K562 (cell line): Measurements from ENCODE around the gene TRMT1L. TPM values are rescaled to one million over a fixed set of nuclear protein-coding genes. Genes with fewer than 3 reads are reported as not detected.

Experiments used
- CBFA2T2 ChIP-seq: fragments of 450-650 bp; conservative IDR thresholded peaks from 2 replicates; pipeline ENCODE4 v1.6.1; 2017; ENCODE audit warnings: mild to moderate bottlenecking
- FOXP1 ChIP-seq: sonication (generic); formaldehyde crosslinking; IDR thresholded peaks from 2 replicates; pipeline ENCODE4 v1.8.0; 2022; ENCODE audit warnings: mild to moderate bottlenecking, missing genetic modification reagents
- MTA3 ChIP-seq: fragments of 450-650 bp; formaldehyde crosslinking; IDR thresholded peaks from 2 replicates; pipeline ENCODE4 v1.6.1; 2017; ENCODE audit warnings: mild to moderate bottlenecking, borderline replicate concordance
- MXI1 ChIP-seq: IDR thresholded peaks from 2 replicates; pipeline ENCODE4 v1.6.1; 2011; ENCODE audit warnings: low read depth, mild to moderate bottlenecking, improper control_type of control experiment, low read length
- MYC ChIP-seq, 2 experiments: fragments of 250-450 bp in 1 of 2; sonication (Bioruptor Pico) in 1 of 2; IDR thresholded peaks; 2 replicates each; pipeline versions ENCODE4 v1.5.1 to v1.6.1; 2012 to 2021; ENCODE audit warnings: low read depth in 2 of 2, borderline replicate concordance in 1 of 2, improper control_type of control experiment in 1 of 2, low read length in 1 of 2, mild to moderate bottlenecking in 1 of 2, moderate library complexity in 1 of 2
- NCOA6 ChIP-seq: fragments of 450-650 bp; IDR thresholded peaks from 2 replicates; pipeline ENCODE4 v1.6.1; 2017; ENCODE audit warnings: mild to moderate bottlenecking
- POLR2AphosphoS5 ChIP-seq: IDR thresholded peaks from 2 replicates; pipeline ENCODE4 v1.6.1; 2011; ENCODE audit warnings: mild to moderate bottlenecking, low read depth, low read length, moderate library complexity; ENCODE audit not compliant: control insufficient read depth, insufficient read depth
- TAF1 ChIP-seq: IDR thresholded peaks from 2 replicates; pipeline ENCODE4 v1.6.1; 2011; ENCODE audit warnings: mild to moderate bottlenecking, low read length, moderate library complexity; ENCODE audit not compliant: insufficient read depth, control insufficient read depth, severe bottlenecking; ENCODE audit errors: extremely low read depth
- TCFL5 ChIP-seq: fragments of 250-450 bp; sonication (Bioruptor Pico); conservative IDR thresholded peaks from 2 replicates; pipeline ENCODE4 v1.6.1; 2021; ENCODE audit warnings: mild to moderate bottlenecking, moderate library complexity, matching md5 sums
- TRIM28 ChIP-seq: fragments of 450-650 bp; IDR thresholded peaks from 2 replicates; pipeline ENCODE4 v1.6.1; 2017
- ZC3H4 ChIP-seq: sonication (generic); formaldehyde crosslinking; IDR thresholded peaks from 2 replicates; pipeline ENCODE4 v1.9.0; 2021; ENCODE audit warnings: missing genetic modification reagents, borderline replicate concordance
- polyA plus RNA-seq, 8 experiments: library from polyadenylated mRNA; depleted of rRNA in 4 of 8; stranded (reverse) in 5 of 8; unstranded in 3 of 8; fragments of >200 nt; fragmentation: Nextera tagmentation in 2 of 8; fragmentation: Illumina TruSeq in 1 of 8; extraction: Ambion mirVana in 2 of 8; extraction: Trizol in 1 of 8; gene quantifications; 2 replicates each; pipeline versions ENCODE4 v1.2.1 to v1.2.3, GENCODE V29; 2011 to 2014; ENCODE audit warnings: inconsistent platforms in 1 of 8, missing spikeins in 1 of 8
- total RNA-seq, 7 experiments: library from RNA; depleted of rRNA in 6 of 7; stranded (reverse); fragments of >200 nt in 6 of 7; fragmentation: Illumina TruSeq in 2 of 7; extraction: Trizol in 2 of 7; gene quantifications; 2 replicates each; pipeline versions ENCODE4 v1.2.1 to v1.2.3, GENCODE V29; 2011 to 2021; ENCODE audit warnings: low replicate concordance in 1 of 7
- TF ChIP-seq, protein P1 (sequence below): sonication (generic); formaldehyde crosslinking; IDR thresholded peaks from 2 replicates; pipeline ENCODE4 v1.4.0; 2020; ENCODE audit warnings: mild to moderate bottlenecking, missing genetic modification reagents
- TF ChIP-seq, protein P2 (sequence below): fragments of 450-650 bp; IDR thresholded peaks from 2 replicates; pipeline ENCODE4 v1.6.1; 2018; ENCODE audit not compliant: partially characterized antibody
- TF ChIP-seq, protein P3 (sequence below): sonication (generic); formaldehyde crosslinking; IDR thresholded peaks from 2 replicates; pipeline ENCODE4 v1.8.1; 2023; ENCODE audit warnings: mild to moderate bottlenecking, missing genetic modification reagents, moderate library complexity
- TF ChIP-seq, protein P4 (sequence below), 2 experiments: fragments of 150-350 bp in 1 of 2; IDR thresholded peaks; 2 replicates each; pipeline ENCODE4 v1.6.1; 2012 to 2016; ENCODE audit warnings: low read depth in 2 of 2, low read length in 2 of 2, mild to moderate bottlenecking in 1 of 2, moderate library complexity in 1 of 2

TRMT1L gene
- total and polyA plus RNA-seq, 9 of the 15 experiments (the other 6 are each of a cell fraction or from before 2014, with no cell fraction given): 6.4 to 88.9 (median 32.9) TPM

DNA sequence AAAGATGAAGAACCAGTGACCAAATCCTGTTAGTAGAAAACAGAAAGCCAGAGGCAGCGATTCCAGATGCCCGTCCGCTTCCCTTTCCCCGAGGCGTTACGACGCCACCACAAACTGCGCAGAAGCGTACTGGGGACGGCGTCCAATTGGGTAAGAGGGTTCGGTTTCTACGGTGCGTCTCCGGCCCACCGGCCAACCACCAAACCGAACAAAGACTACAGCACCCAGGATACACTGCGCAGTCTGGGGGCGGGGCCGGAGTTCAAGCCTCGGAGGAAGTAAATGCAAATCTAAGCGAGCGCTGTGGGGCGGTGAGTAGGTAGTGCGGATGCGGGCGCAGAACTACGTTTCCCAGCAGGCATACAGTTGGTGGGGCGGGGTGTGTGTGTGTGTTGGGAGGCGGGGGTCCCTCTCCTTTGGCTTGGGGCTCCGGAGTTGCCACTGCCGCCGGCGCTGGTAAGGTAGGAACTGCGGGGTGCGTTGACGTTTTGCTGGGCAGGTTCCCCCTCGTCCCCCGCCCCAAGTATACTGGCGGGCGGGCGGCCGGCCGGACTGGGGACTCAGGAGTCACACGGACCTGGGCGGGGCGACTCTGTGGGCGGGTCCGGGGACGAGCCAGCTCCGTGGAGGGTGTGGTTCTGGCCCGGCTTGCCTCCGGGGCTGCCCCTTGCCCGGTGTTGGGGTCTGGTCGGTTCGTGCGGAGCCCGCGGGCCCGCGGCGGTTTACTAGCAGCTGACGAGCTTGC is at the start of gene TRMT1L, which contains the start of gene SWT1 (continued):
- TF ChIP-seq MXI1: no peak; the same call in 1 of the 2 replicates
- no peak for TF ChIP-seq ZC3H4 (CRISPR knock-in tag)
- TF ChIP-seq MYC (IDR thresholded peaks at IDR 0.05; ENCODE audit: low read depth, low read length): peak; percentile 38; the same call in 1 of the 2 replicates
- TF ChIP-seq MYC (CRISPR knock-in tag; IDR thresholded peaks at IDR 0.05; ENCODE audit: borderline replicate concordance, low read depth): 0 out of 2 replicates have a peak, but pooled peaks have one; percentile 30
- TF ChIP-seq POLR2AphosphoS5: peak; percentile 95
- no peak for TF ChIP-seq CBFA2T2
- TF ChIP-seq, protein P1, sequence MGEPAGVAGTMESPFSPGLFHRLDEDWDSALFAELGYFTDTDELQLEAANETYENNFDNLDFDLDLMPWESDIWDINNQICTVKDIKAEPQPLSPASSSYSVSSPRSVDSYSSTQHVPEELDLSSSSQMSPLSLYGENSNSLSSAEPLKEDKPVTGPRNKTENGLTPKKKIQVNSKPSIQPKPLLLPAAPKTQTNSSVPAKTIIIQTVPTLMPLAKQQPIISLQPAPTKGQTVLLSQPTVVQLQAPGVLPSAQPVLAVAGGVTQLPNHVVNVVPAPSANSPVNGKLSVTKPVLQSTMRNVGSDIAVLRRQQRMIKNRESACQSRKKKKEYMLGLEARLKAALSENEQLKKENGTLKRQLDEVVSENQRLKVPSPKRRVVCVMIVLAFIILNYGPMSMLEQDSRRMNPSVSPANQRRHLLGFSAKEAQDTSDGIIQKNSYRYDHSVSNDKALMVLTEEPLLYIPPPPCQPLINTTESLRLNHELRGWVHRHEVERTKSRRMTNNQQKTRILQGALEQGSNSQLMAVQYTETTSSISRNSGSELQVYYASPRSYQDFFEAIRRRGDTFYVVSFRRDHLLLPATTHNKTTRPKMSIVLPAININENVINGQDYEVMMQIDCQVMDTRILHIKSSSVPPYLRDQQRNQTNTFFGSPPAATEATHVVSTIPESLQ: no peak
- TF ChIP-seq, protein P2, sequence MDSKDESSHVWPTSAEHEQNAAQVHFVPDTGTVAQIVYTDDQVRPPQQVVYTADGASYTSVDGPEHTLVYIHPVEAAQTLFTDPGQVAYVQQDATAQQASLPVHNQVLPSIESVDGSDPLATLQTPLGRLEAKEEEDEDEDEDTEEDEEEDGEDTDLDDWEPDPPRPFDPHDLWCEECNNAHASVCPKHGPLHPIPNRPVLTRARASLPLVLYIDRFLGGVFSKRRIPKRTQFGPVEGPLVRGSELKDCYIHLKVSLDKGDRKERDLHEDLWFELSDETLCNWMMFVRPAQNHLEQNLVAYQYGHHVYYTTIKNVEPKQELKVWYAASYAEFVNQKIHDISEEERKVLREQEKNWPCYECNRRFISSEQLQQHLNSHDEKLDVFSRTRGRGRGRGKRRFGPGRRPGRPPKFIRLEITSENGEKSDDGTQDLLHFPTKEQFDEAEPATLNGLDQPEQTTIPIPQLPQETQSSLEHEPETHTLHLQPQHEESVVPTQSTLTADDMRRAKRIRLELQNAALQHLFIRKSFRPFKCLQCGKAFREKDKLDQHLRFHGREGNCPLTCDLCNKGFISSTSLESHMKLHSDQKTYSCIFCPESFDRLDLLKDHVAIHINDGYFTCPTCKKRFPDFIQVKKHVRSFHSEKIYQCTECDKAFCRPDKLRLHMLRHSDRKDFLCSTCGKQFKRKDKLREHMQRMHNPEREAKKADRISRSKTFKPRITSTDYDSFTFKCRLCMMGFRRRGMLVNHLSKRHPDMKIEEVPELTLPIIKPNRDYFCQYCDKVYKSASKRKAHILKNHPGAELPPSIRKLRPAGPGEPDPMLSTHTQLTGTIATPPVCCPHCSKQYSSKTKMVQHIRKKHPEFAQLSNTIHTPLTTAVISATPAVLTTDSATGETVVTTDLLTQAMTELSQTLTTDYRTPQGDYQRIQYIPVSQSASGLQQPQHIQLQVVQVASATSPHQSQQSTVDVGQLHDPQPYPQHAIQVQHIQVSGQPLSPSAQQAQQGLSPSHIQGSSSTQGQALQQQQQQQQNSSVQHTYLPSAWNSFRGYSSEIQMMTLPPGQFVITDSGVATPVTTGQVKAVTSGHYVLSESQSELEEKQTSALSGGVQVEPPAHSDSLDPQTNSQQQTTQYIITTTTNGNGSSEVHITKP: peak; percentile 75
- no peak for TF ChIP-seq TCFL5
- no peak for TF ChIP-seq TRIM28
- TF ChIP-seq NCOA6: no peak
- peak; percentile 82 for TF ChIP-seq TAF1
- TF ChIP-seq, protein P3, sequence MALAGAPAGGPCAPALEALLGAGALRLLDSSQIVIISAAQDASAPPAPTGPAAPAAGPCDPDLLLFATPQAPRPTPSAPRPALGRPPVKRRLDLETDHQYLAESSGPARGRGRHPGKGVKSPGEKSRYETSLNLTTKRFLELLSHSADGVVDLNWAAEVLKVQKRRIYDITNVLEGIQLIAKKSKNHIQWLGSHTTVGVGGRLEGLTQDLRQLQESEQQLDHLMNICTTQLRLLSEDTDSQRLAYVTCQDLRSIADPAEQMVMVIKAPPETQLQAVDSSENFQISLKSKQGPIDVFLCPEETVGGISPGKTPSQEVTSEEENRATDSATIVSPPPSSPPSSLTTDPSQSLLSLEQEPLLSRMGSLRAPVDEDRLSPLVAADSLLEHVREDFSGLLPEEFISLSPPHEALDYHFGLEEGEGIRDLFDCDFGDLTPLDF: peak; percentile 25; the same call in 1 of the 2 replicates
- TF ChIP-seq FOXP1: no peak
- TF ChIP-seq MTA3: peak; percentile 69; the same call in 1 of the 2 replicates
- TF ChIP-seq, protein P4, sequence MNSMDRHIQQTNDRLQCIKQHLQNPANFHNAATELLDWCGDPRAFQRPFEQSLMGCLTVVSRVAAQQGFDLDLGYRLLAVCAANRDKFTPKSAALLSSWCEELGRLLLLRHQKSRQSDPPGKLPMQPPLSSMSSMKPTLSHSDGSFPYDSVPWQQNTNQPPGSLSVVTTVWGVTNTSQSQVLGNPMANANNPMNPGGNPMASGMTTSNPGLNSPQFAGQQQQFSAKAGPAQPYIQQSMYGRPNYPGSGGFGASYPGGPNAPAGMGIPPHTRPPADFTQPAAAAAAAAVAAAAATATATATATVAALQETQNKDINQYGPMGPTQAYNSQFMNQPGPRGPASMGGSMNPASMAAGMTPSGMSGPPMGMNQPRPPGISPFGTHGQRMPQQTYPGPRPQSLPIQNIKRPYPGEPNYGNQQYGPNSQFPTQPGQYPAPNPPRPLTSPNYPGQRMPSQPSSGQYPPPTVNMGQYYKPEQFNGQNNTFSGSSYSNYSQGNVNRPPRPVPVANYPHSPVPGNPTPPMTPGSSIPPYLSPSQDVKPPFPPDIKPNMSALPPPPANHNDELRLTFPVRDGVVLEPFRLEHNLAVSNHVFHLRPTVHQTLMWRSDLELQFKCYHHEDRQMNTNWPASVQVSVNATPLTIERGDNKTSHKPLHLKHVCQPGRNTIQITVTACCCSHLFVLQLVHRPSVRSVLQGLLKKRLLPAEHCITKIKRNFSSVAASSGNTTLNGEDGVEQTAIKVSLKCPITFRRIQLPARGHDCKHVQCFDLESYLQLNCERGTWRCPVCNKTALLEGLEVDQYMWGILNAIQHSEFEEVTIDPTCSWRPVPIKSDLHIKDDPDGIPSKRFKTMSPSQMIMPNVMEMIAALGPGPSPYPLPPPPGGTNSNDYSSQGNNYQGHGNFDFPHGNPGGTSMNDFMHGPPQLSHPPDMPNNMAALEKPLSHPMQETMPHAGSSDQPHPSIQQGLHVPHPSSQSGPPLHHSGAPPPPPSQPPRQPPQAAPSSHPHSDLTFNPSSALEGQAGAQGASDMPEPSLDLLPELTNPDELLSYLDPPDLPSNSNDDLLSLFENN (IDR thresholded peaks at IDR 0.05; ENCODE audit: low read depth in 2 of 2, low read length in 2 of 2): peak in 1 of 2 experiments; percentile 33; a peak in 1 of 4 replicates
